Measurements from ENCODE around the gene PRPF4.

Gene PRPF4

DNA sequence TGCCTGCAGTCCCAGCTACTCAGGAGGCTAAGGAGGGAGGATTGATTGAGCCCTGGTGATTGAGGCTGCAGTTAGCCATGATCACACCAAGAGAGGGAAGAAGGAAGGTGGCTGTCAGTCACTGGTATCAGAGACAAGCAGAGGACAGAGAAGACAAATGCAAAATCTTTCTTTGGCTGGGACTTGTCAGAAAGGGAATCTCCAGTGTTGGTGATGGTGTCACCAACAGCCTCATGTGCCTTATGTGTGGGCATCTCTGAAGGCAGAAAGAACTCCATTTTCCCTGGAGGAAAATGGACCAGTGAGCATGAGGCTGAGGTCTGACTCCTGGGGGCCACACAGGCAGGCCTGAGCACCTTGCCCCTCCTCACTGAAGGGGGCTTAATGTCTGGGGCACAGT lies 39.8 kb downstream of the PRPF4 start:
- no peak for DNase-seq

DNA sequence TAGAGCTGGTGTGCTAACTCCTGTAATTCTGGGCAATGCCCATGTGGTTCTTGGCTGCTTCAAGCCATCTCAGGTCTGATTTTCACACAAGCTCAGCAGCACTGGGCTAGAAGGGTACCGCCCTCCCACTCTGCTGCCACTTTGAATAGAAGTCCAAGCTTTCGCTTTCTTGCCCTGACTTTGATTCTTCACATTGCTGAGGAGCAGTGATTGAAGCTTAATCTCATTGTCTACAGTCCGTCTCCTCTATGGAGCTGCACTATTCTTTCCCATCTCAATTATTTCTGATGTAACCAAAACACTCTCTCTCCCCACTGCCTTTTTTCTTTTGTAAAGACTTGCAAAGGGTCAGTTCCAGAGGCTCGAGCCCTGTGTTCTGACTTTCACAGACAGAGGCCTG lies 40.6 kb downstream of the PRPF4 start:
- DNase-seq, result no peak

GRCh38 chr9:113317777-113318176 lies 42.3 kb downstream of the PRPF4 start:
- DNase-seq, result no peak

DNA sequence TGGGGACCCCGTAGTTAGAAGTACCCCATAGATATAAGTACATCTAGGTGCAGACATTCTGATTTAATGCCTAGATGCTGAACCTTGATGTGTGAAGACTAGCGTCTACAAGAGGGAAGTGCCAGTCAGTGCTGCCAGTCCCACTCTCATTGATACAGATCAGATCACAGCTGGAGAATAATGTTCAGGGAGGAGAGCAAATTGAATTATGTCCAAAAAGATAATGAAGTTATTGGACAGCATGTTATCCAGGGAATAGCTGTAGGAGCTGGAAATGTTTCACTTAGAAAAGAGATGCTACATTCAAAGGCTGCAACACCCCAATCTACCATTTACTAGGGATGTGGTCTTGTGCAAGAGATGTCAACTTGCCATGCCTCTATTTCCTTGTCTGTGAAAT lies 43.6 kb downstream of the PRPF4 start:
- DNase-seq, result no peak

DNA sequence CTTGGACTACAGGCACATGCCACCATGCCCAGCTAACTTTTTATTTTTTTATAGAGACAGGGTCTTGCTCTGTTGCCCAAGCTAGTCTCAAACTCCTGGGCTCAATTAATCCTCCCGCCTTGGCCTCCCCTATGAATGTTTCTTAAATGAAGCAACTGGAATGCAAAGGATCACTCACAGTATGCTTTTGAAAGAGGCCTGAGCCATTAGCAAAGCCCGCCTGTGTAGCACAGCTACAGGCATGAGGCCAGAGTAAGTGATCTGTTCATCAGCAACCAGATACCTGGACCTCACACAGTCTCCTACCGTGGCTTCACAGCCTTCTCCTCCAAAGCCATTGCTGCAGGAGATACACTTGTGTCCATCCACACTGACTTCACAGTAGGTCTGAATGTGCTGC lies 44.6 kb downstream of the PRPF4 start:
- no peak for DNase-seq

- DNase-seq, result no peak
Measured at GRCh38 chr9:113322671-113323070, 47.2 kb downstream of the PRPF4 start.

DNA sequence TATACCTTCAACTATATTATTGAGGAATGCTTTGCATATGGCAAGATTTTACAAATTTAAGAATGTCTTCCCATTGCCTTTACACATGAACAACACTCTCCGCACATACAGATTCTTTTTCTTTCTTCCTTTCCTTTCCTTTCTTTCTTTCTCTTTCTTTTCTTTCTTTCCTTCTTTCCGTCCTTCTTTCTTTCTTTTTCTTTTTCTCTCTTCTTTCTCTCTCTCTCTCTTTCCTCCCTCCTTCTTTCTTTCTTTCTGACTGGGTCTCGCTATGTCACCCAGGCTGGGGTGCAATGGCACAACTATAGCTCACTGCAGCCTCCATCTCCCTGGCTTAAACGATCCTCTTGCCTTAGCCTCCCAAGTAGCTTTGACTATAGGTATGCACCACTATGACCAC lies 50.8 kb downstream of the PRPF4 start:
- DNase-seq, result no peak

GRCh38 chr9:113328045-113328782 lies 52.8 kb downstream of the PRPF4 start:
- no peak for DNase-seq

DNA sequence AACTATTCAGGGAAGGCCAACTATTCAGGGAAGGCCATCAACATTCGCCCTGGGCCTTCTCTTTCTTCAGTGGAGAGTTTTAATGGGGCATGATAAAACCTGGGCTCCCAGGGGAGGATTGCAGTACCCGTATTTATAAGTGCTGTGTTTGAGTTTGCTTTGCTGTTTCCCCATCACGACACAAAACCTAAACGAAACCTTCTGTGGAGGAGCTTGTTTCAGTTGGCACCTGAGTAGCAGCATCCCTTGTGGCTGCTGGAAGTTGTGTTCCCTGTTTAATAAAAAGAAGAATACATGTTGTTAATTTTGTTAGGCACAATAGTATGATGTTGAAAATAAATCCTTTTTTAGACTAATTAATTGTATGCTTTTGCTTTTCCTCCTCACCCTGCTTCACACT lies 56.3 kb downstream of the PRPF4 start:
- DNase-seq, result no peak

DNA sequence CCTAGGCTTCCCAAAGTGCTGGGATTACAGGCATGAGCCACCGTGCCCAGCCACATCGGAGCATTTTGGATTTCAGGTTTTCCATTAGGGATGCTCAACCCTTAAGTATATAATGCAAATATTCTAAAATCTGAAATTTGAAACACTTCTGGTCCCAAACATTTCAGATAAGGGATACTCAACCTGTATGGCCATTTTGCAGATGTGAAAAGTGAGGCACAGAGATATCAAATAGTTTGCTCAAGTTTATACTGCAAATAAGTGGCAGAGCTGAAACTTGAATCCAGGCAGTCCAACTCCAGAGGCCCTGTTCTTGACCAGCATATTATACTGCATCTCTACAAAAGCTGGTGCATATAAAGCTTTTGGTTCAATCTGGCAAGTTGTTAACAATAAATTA lies 62.3 kb downstream of the PRPF4 start:
- no peak for DNase-seq

DNA sequence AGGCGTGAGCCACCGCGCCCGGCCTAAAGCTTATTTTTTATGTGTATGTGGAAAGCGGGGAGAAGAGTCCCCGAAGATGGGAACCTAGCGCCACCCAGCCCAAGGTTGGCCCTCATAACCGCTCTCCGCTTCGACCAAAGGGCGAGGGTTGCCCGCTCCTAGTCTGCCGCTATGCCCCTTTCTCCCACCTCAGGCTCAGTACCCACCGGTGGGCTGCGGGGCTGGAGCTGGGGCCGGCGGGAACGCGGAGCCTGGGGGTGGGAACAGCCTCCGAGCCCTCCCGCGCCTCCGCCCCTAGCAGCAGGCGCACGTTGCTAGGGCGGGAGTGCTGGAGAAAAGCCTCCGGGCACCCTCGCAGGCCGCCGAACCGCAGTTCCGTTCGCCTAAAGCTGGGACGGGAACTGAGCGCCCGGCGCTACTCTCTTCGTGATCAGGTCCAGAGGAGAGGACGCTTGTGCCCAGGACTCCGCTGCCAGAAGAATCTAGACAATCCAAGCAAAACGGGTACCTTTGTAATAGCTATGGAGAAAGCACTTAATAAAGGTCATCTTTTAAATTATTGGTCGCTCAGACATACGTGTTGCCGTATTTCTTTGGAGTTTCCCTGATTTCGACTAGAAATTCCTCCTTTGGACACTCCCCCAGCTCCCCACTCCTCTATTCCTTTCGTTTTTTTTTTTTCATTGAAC lies 64.7 kb downstream of the PRPF4 start, which contains the start of gene WDR31:
Gene WDR31 (minus strand): TSS at position 265 of the 689 bp plus-strand sequence. CDS start 8,253 bp downstream, outside the sequence.
- peak; percentile 69 for DNase-seq

DNA sequence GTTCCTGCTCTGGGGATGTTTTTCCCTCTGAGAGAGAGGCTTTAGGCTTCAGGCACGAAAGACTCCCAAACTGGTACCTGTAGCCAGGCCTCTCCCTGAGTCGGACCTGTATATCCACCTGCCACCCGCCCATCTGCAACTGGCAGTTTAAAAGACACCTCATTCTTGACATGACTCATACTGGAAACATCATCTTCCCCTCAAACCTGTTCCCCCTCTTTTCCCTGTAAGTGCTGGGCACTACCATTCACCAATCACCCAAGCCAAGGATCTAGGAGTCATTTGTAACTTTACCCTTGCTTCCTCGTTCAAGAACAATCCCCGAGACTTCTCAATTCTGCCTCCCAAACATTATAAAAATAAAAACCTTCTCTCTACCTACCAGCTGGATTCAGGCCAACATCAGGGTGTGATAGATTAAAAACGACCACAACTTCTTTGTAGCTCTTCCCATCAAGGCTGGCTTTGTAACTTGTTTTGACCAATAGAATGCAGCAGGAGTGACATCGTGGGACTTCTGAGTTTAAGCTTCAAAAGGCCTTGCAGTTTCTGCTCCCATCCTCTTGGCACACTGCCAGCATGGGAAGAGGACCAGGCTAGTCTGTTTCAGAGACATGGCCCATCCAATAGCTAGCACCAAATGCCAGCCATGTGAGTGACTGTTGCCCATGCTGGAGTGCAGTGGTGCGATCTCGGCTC lies 66.4 kb downstream of the PRPF4 start:
- DNase-seq, result no peak

Measured in NCI-H1694 (cell line).